Adrenal gland (tissue), 12 donors: ENCODE measurements around the gene FAM9B. TPM values are rescaled to one million over a fixed set of nuclear protein-coding genes. Genes with fewer than 3 reads are reported as not detected.

ENCODE experiments used
- DNase-seq, 7 donors: peaks; one replicate each; pipeline ENCODE4 v3.0.0-alpha.2; 2019 to 2020
- H3K27ac ChIP-seq, 5 donors: fragments of 200-600 bp; sonication (generic) in 4 of 5; 1 replicate in 3 of 5; 2 replicates in 2 of 5; pipeline versions ENCODE4 v1.5.1 to v1.8.0; 2016 to 2020; ENCODE audit warnings: mild to moderate bottlenecking in 1 of 5
- H3K27me3 ChIP-seq: fragments of 200-600 bp; 2 replicates; pipeline ENCODE4 v1.8.0; 2021
- H3K36me3 ChIP-seq, 2 donors: fragments of 200-600 bp; replicated peaks in 1 of 2; 1 replicate in 1 of 2; 2 replicates in 1 of 2; pipeline versions ENCODE4 v1.5.1 to v1.8.0; 2018 to 2022
- H3K4me1 ChIP-seq, 2 donors: fragments of 200-600 bp; replicated peaks in 1 of 2; 1 replicate in 1 of 2; 2 replicates in 1 of 2; pipeline versions ENCODE4 v1.5.1 to v1.8.0; 2018 to 2021
- H3K4me3 ChIP-seq, 4 donors: fragments of 200-600 bp; sonication (generic) in 3 of 4; one replicate each; pipeline ENCODE4 v1.5.1; 2016 to 2018
- H3K9me3 ChIP-seq, 3 donors: fragments of 200-600 bp; sonication (generic) in 1 of 3; replicated peaks in 1 of 3; 1 replicate in 2 of 3; 2 replicates in 1 of 3; pipeline versions ENCODE4 v1.5.1 to v1.8.0; 2016 to 2021
- CTCF ChIP-seq, 6 experiments: fragments of 450-650 bp in 4 of 6; fragments of 200-600 bp in 2 of 6; sonication (generic) in 1 of 6; IDR thresholded peaks; 1 replicate in 5 of 6; 2 replicates in 1 of 6; pipeline versions ENCODE4 v1.5.1 to v1.8.0; 2016 to 2021; ENCODE audit warnings: antibody characterized with exemption in 6 of 6, mild to moderate bottlenecking in 2 of 6, moderate library complexity in 1 of 6
- POLR2A ChIP-seq, 2 donors: fragments of 450-650 bp; IDR thresholded peaks; one replicate each; pipeline ENCODE4 v1.6.1; 2017; ENCODE audit warnings: antibody characterized with exemption in 2 of 2, mild to moderate bottlenecking in 2 of 2, moderate library complexity in 1 of 2
- WGBS, 4 donors: extraction: QIAGEN DNeasy Blood & Tissue Kit in 2 of 4; methylation state at CpG; one replicate each; pipeline versions ENCODE4 v1.1.5 to v1.1.7; 2013 to 2017; 5-methylcytosine and 5-hydroxymethylcytosine counted together
- intact Hi-C, 2 donors: fragments of 100-400 bp; cut with DNase I; formaldehyde crosslinking; loops; one replicate each; pipeline versions ENCODE4 v1.14.1 to v1.15.0; 2022 to 2023
- polyA plus RNA-seq, 3 donors: library from polyadenylated mRNA; stranded (reverse); fragments of 200-250 nt in 2 of 3; fragments of 350-450 nt in 1 of 3; fragmentation: Illumina TruSeq in 1 of 3; extraction: RNeasy Lipid Tissue Mini Kit (QIAGEN cat#74804) in 1 of 3; gene quantifications; one replicate each; pipeline ENCODE4 v1.2.3, GENCODE V29; 2013 to 2014
- total RNA-seq, 9 donors: library from RNA; depleted of rRNA in 4 of 9; stranded (reverse); fragments of >200 nt in 4 of 9; fragments of 120-200 nt in 1 of 9; fragmentation: NEBNext Ultra II Directional in 1 of 9; extraction: Animal tissue kit (Norgen Biotek cat#: 25700) in 1 of 9; gene quantifications; one replicate each; pipeline versions ENCODE4 v1.1.0 to v1.2.4, GENCODE V29; 2013 to 2023
- donor health status: healthy with polysubstance abuse.
- donor health status: Bipolar disorder and iron deficiency.
- donor health status: DM: yes; HTN: yes; CAD: no.
- donor health status: DM: no; HTN: no; CAD: no.
- donor health status: DM: no; HTN: no; CAD: no.
- donor health status: DM: yes; HTN: yes; CAD: no.

Gene FAM9B
- total and polyA plus RNA-seq, 12 donors, result 0.44 to 0.56 (median 0.44) TPM; not detected in 9

GRCh38 chrX:9038244-9038643, 4.3 kb upstream of the FAM9B start:
- H3K4me1 ChIP-seq, result no peaks in the 10 kb centered on the region
- H3K4me3 ChIP-seq, result no peak overlapping the region
- no peaks in the 10 kb centered on the region for H3K36me3 ChIP-seq
- H3K27me3 ChIP-seq, result no peaks in the 10 kb centered on the region
- TF ChIP-seq POLR2A (IDR thresholded peaks at IDR 0.05) (no peak), CTCF (IDR thresholded peaks at IDR 0.05) (no peak)
- H3K27ac ChIP-seq, result no peak overlapping the region
- 71 to 77% (median 74%) methylated on average over 4 of the region's 4 CpGs for WGBS, 4 donors
- no peaks in the 10 kb centered on the region for H3K9me3 ChIP-seq
- intact Hi-C loops, result no loop called here
- no peak for DNase-seq

GRCh38 chrX:9037296-9037695, 3.4 kb upstream of the FAM9B start:
- TF ChIP-seq CTCF (IDR thresholded peaks at IDR 0.05) (no peak), POLR2A (IDR thresholded peaks at IDR 0.05) (no peak)
- Histone ChIP-seq H3K4me3 (no peak overlapping the region), H3K9me3 (no peaks in the 10 kb centered on the region), H3K27ac (no peak overlapping the region), H3K36me3 (no peaks in the 10 kb centered on the region), H3K4me1 (no peaks in the 10 kb centered on the region), H3K27me3 (no peaks in the 10 kb centered on the region)
- intact Hi-C loops, result no loop called here
- 62 to 72% (median 68%) methylated on average over 4 of the region's 4 CpGs for WGBS, 4 donors
- DNase-seq, result no peak

- DNase-seq, result no peak
- Histone ChIP-seq H3K36me3 (no peaks in the 10 kb centered on the region), H3K9me3 (no peaks in the 10 kb centered on the region), H3K27ac (no peak overlapping the region), H3K27me3 (no peaks in the 10 kb centered on the region), H3K4me1 (no peaks in the 10 kb centered on the region), H3K4me3 (no peak overlapping the region)
- TF ChIP-seq POLR2A (IDR thresholded peaks at IDR 0.05) (no peak), CTCF (IDR thresholded peaks at IDR 0.05) (no peak)
- WGBS, 4 donors, result 87 to 93% (median 92%) methylated on average over 12 to 17 of the region's 17 CpGs; no CpG with 5 or more reads in 1 of the 4 donors
- intact Hi-C loops, result no loop called here
These were observed 341 bp downstream of the FAM9B start for GRCh38 chrX:9033586-9033985.

- no peaks in the 10 kb centered on the region for H3K9me3 ChIP-seq
- no peaks in the 10 kb centered on the region for H3K36me3 ChIP-seq
- no peak overlapping the region for H3K27ac ChIP-seq
- 87 to 92% (median 87%) methylated on average over 5 to 17 of the region's 17 CpGs; no CpG with 5 or more reads in 1 of the 4 donors for WGBS, 4 donors
- no peak overlapping the region for H3K4me3 ChIP-seq
- H3K27me3 ChIP-seq, result no peaks in the 10 kb centered on the region
- no peaks in the 10 kb centered on the region for H3K4me1 ChIP-seq
- no peak for DNase-seq
- intact Hi-C loops, result no loop called here
- no peak for TF ChIP-seq POLR2A (IDR thresholded peaks at IDR 0.05)
- TF ChIP-seq CTCF (IDR thresholded peaks at IDR 0.05), result no peak
These were observed 748 bp downstream of the FAM9B start for GRCh38 chrX:9033179-9033578.
